Lower leg skin (tissue), 4 donors: ENCODE measurements around the gene SNX24. TPM values are rescaled to one million over a fixed set of nuclear protein-coding genes. Genes with fewer than 3 reads are reported as not detected.
"Not testable (repeated sequence)": the region's sequence is repeated elsewhere in the genome, so short reads cannot be mapped to it uniquely, and the experiment has no call there.

Experiments
- DNase-seq, 2 donors: peaks; one replicate each; pipeline ENCODE4 v3.0.0-alpha.2; 2019; ENCODE audit warnings: low spot score in 2 of 2
- H3K4me3 ChIP-seq: fragments of 200-600 bp; sonication (generic); 2 replicates; pipeline ENCODE4 v1.5.1; 2017; ENCODE audit warnings: mild to moderate bottlenecking, low read depth; ENCODE audit not compliant: poor library complexity, severe bottlenecking
- CTCF ChIP-seq, 3 donors: fragments of 450-650 bp; IDR thresholded peaks; one replicate each; pipeline ENCODE4 v1.5.1; 2016; ENCODE audit warnings: antibody characterized with exemption in 3 of 3, mild to moderate bottlenecking in 3 of 3, moderate library complexity in 2 of 3
- POLR2A ChIP-seq, 2 donors: fragments of 450-650 bp; IDR thresholded peaks; one replicate each; pipeline ENCODE4 v1.6.1; 2016 to 2017; ENCODE audit warnings: antibody characterized with exemption in 2 of 2, mild to moderate bottlenecking in 1 of 2, moderate library complexity in 1 of 2
- WGBS, 2 donors: methylation state at CpG; one replicate each; pipeline ENCODE4 v1.1.5; 2018; 5-methylcytosine and 5-hydroxymethylcytosine counted together
- intact Hi-C: fragments of 100-400 bp; cut with DNase I; formaldehyde crosslinking; loops from one replicate; pipeline ENCODE4 v1.15.0; 2023; ENCODE audit warnings: low total_unique reads
- total RNA-seq, 4 donors: library from RNA; depleted of rRNA; stranded (reverse); fragments of >200 nt; gene quantifications; one replicate each; pipeline ENCODE4 v1.1.0, GENCODE V29; 2016

Gene SNX24
- total RNA-seq, 4 donors from 2014 or later: 20.1 to 28.1 (median 20.9) TPM

GRCh38 chr5:122957457-122957856 is 112.0 kb downstream of the SNX24 start:
- no peak for DNase-seq
- no peak overlapping the region for H3K4me3 ChIP-seq
- TF ChIP-seq CTCF (IDR thresholded peaks at IDR 0.05): no peak
- TF ChIP-seq POLR2A (IDR thresholded peaks at IDR 0.05): no peak
- intact Hi-C loops: no loop called here

- WGBS, 2 donors: 58 to 62% methylated on average over 4 of the region's 4 CpGs
- no peak overlapping the region for H3K4me3 ChIP-seq
- TF ChIP-seq POLR2A (IDR thresholded peaks at IDR 0.05): no peak
- no peak for TF ChIP-seq CTCF (IDR thresholded peaks at IDR 0.05)
- intact Hi-C loops: no loop called here
- no peak for DNase-seq
Observed at GRCh38 chr5:122959740-122960445, 114.5 kb downstream of the SNX24 start.

DNA sequence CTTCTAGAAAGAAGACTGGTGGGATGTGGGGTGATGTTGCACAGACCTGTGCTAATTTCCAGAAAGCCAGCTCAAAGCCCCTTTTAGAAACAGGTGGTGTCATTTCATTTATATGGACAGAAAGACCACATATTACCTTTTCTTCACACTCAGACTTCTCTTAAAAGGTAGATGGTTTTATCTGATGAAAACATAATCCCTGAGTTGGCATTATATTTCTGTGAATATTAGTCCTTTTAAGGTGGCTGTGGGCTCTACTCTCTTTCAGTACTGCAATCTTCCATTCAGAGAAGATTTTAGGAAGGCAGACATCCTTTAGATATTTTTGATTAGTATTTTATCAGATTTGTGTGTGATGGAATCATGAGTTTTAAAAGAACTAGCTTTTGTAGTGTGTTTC is 117.9 kb downstream of the SNX24 start:
- no peak for DNase-seq
- no peak overlapping the region for H3K4me3 ChIP-seq
- intact Hi-C loops: no loop called here
- TF ChIP-seq POLR2A (IDR thresholded peaks at IDR 0.05) (no peak), CTCF (IDR thresholded peaks at IDR 0.05) (no peak)

- DNase-seq: no peak
- WGBS, 2 donors: 89 to 90% methylated on average over 1 of the region's 1 CpG
- no peak for TF ChIP-seq CTCF (IDR thresholded peaks at IDR 0.05)
- no peak for TF ChIP-seq POLR2A (IDR thresholded peaks at IDR 0.05)
Observed at GRCh38 chr5:122965111-122965510, 119.7 kb downstream of the SNX24 start.

DNA sequence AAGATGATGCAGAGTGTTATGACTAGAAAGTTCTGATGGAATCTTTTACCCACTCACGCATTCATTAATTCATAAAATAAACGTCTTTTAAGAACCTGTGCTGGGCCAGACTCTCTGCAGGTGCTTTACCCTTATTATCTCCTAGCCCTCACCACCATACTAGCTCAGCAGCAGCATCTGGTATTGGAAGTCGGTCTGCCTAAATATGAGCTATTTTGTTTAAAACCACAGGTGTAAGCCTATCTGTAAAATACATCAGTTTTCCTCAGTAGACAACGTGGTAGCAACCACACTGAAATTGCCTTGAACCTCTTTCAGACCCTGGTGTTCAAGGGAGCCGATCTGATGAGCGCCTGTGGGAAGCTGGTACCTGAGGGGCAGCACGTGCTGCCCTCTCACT is 121.7 kb downstream of the SNX24 start:
- DNase-seq: no peak
- no peak for TF ChIP-seq POLR2A (IDR thresholded peaks at IDR 0.05)
- no peak for TF ChIP-seq CTCF (IDR thresholded peaks at IDR 0.05)
- H3K4me3 ChIP-seq: no peak overlapping the region
- 92 to 96% methylated on average over 7 of the region's 7 CpGs for WGBS, 2 donors
- intact Hi-C loops: no loop called here

More at GRCh38 chr5:122965111-122965510, 119.7 kb downstream of the SNX24 start:
- H3K4me3 ChIP-seq: no peak overlapping the region
- intact Hi-C loops: no loop called here

- TF ChIP-seq POLR2A (IDR thresholded peaks at IDR 0.05) (no peak), CTCF (IDR thresholded peaks at IDR 0.05) (no peak)
- WGBS, 2 donors: 85 to 86% methylated on average over 8 of the region's 8 CpGs
- intact Hi-C loops: no loop called here
- no peak overlapping the region for H3K4me3 ChIP-seq
- no peak for DNase-seq
Observed at GRCh38 chr5:122967625-122968024, 122.2 kb downstream of the SNX24 start.

- H3K4me3 ChIP-seq, DNase-seq, intact Hi-C loops: not testable (repeated sequence)
- 87 to 92% methylated on average over 6 of the region's 6 CpGs for WGBS, 2 donors
Observed at GRCh38 chr5:122968056-122968455, 122.6 kb downstream of the SNX24 start.
